HepG2 (cell line): ENCODE results near the gene RAPGEFL1. TPM values are rescaled to one million over a fixed set of nuclear protein-coding genes. Genes with fewer than 3 reads are reported as not detected.

ENCODE experiments used
- CHCHD3 ChIP-seq: sonication (generic); formaldehyde crosslinking; IDR thresholded peaks from 2 replicates; pipeline ENCODE4 v1.8.0; 2022; ENCODE audit warnings: mild to moderate bottlenecking, missing genetic modification reagents, moderate library complexity
- CREBL2 ChIP-seq: sonication (generic); formaldehyde crosslinking; IDR thresholded peaks from 2 replicates; pipeline ENCODE4 v1.8.1; 2023; ENCODE audit warnings: missing genetic modification reagents, mild to moderate bottlenecking, borderline replicate concordance
- EHMT2 ChIP-seq: fragments of 200-600 bp; sonication (generic); IDR thresholded peaks from 2 replicates; pipeline ENCODE4 v1.7.0; 2017; ENCODE audit warnings: antibody characterized with exemption, low read depth, low read length, borderline replicate concordance
- ISX ChIP-seq: sonication (generic); formaldehyde crosslinking; conservative IDR thresholded peaks from 2 replicates; pipeline ENCODE4 v1.5.0; 2020; ENCODE audit warnings: missing genetic modification reagents
- JUNB ChIP-seq: sonication (generic); formaldehyde crosslinking; IDR thresholded peaks from 2 replicates; pipeline ENCODE4 v1.8.0; 2022; ENCODE audit warnings: missing genetic modification reagents, mild to moderate bottlenecking, borderline replicate concordance
- KLF6 ChIP-seq: IDR thresholded peaks from 2 replicates; pipeline ENCODE4 v1.8.0; 2016; ENCODE audit warnings: missing biosample characterization, missing genetic modification reagents
- NFYC ChIP-seq: IDR thresholded peaks from 2 replicates; pipeline ENCODE4 v1.6.1; 2016; ENCODE audit warnings: missing genetic modification reagents, missing compliant biosample characterization
- PATZ1 ChIP-seq: sonication (generic); formaldehyde crosslinking; IDR thresholded peaks from 2 replicates; pipeline ENCODE4 v1.4.0; 2020; ENCODE audit warnings: missing genetic modification reagents
- PRMT3 ChIP-seq: sonication (generic); formaldehyde crosslinking; IDR thresholded peaks from 2 replicates; pipeline ENCODE4 v1.8.1; 2022; ENCODE audit warnings: low read depth, mild to moderate bottlenecking, moderate library complexity, missing genetic modification reagents, borderline replicate concordance
- PRPF4 ChIP-seq: fragments of 200-400 bp; formaldehyde crosslinking; IDR thresholded peaks from 2 replicates; pipeline ENCODE4 v1.6.1; 2016; ENCODE audit warnings: low read length, low read depth; ENCODE audit not compliant: poor library complexity, severe bottlenecking
- RBFOX2 ChIP-seq: fragments of 200-400 bp; formaldehyde crosslinking; IDR thresholded peaks from 2 replicates; pipeline ENCODE4 v1.6.1; 2017; ENCODE audit warnings: low read depth, mild to moderate bottlenecking, low read length
- SNAPC4 ChIP-seq: sonication (generic); formaldehyde crosslinking; IDR thresholded peaks from 2 replicates; pipeline ENCODE4 v1.4.0; 2020; ENCODE audit warnings: mild to moderate bottlenecking, missing genetic modification reagents
- TEAD2 ChIP-seq: sonication (generic); formaldehyde crosslinking; IDR thresholded peaks from 2 replicates; pipeline ENCODE4 v1.9.0; 2021; ENCODE audit warnings: missing genetic modification reagents
- TFDP2 ChIP-seq: sonication (generic); formaldehyde crosslinking; IDR thresholded peaks from 2 replicates; pipeline ENCODE4 v1.4.0; 2020; ENCODE audit warnings: missing genetic modification reagents
- ZNF138 ChIP-seq: sonication (generic); formaldehyde crosslinking; IDR thresholded peaks from 2 replicates; pipeline ENCODE4 v1.5.0; 2020; ENCODE audit warnings: mild to moderate bottlenecking, low read depth, missing genetic modification reagents
- ZNF3 ChIP-seq: IDR thresholded peaks from 2 replicates; pipeline ENCODE4 v1.7.0; 2017; ENCODE audit warnings: inconsistent platforms
- ZNF792 ChIP-seq: IDR thresholded peaks from 2 replicates; pipeline ENCODE4 v1.6.1; 2016
- polyA plus RNA-seq, 8 experiments: library from polyadenylated mRNA; depleted of rRNA in 3 of 8; stranded (reverse) in 7 of 8; unstranded in 1 of 8; fragments of >200 nt; fragmentation: Illumina TruSeq in 4 of 8; extraction: Trizol in 4 of 8; gene quantifications; 2 replicates each; pipeline versions ENCODE4 v1.2.1 to v1.2.3, GENCODE V29; 2011 to 2016; ENCODE audit warnings: low read depth in 4 of 8, missing spikeins in 1 of 8, mixed read lengths in 1 of 8; ENCODE audit not compliant: insufficient read depth in 1 of 8
- total RNA-seq, 5 experiments: library from RNA; depleted of rRNA; stranded (reverse); fragments of >200 nt; fragmentation: Illumina TruSeq; extraction: Trizol; gene quantifications; 2 replicates each; pipeline ENCODE4 v1.2.3, GENCODE V29; 2016; ENCODE audit warnings: low read depth in 1 of 5
- TF ChIP-seq, protein P1 (sequence below): sonication (generic); formaldehyde crosslinking; IDR thresholded peaks from 2 replicates; pipeline ENCODE4 v1.8.0; 2022; ENCODE audit warnings: low read depth, missing genetic modification reagents
- TF ChIP-seq, protein P2 (sequence below): sonication (generic); formaldehyde crosslinking; IDR thresholded peaks from 2 replicates; pipeline ENCODE4 v1.4.0; 2020; ENCODE audit warnings: low read depth, mild to moderate bottlenecking, missing genetic modification reagents

RAPGEFL1 gene
- total and polyA plus RNA-seq, 2 of the 13 experiments (the other 11 are each of a cell fraction or from before 2014, with no cell fraction given), result 4.5 to 7.8 TPM

DNA sequence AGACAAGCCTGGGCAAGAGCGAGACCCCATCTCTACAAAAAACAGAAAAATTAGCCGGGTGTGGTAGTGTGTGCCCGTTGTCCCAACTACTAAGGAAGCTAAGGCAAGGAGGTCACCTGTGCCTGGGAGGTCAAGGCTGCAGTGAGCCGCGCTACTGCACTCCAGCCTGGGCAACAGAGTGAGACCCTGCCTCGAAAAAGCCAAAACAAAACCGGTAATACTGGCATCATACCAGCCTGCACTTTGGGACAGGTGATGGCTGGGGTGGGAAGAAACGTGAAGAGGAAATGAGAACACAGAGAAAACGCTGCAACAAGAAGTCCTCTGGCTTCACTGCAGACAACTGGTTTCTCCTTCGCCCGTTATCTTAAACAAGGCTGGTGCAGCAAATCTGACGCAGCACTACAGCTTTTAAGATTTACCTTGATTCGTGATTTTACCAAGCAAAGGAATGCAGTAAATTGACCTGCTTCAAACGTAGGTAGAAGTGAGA, 37.7 kb upstream of the RAPGEFL1 start (continued):
- TF ChIP-seq, protein P1, sequence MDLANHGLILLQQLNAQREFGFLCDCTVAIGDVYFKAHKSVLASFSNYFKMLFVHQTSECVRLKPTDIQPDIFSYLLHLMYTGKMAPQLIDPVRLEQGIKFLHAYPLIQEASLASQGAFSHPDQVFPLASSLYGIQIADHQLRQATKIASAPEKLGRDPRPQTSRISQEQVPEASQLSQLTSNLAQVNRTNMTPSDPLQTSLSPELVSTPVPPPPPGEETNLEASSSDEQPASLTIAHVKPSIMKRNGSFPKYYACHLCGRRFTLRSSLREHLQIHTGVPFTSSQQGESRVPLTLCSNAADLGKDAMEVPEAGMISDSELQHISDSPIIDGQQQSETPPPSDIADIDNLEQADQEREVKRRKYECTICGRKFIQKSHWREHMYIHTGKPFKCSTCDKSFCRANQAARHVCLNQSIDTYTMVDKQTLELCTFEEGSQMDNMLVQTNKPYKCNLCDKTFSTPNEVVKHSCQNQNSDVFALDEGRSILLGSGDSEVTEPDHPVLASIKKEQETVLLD (CRISPR knock-in tag), result no peak
- no peak for TF ChIP-seq ZNF138
- no peak for TF ChIP-seq PRMT3 (CRISPR knock-in tag)
- no peak for TF ChIP-seq ISX (CRISPR knock-in tag)
- no peak for TF ChIP-seq TEAD2 (CRISPR knock-in tag)
- no peak for TF ChIP-seq PATZ1 (CRISPR knock-in tag)
- TF ChIP-seq ZNF792 (CRISPR knock-in tag), result no peak; the same call in 1 of the 2 replicates
- TF ChIP-seq TFDP2, result peak; percentile 50; the same call in 1 of the 2 replicates
- TF ChIP-seq CHCHD3 (CRISPR knock-in tag), result no peak
- no peak for TF ChIP-seq PRPF4
- TF ChIP-seq CREBL2 (CRISPR knock-in tag), result no peak
- TF ChIP-seq EHMT2, result no peak
- TF ChIP-seq SNAPC4 (CRISPR knock-in tag), result no peak
- 0 out of 2 replicates have a peak, but pooled peaks have one; percentile 15 for TF ChIP-seq NFYC (CRISPR knock-in tag)
- no peak for TF ChIP-seq RBFOX2
- TF ChIP-seq KLF6 (CRISPR knock-in tag), result no peak
- no peak for TF ChIP-seq JUNB (CRISPR knock-in tag)
- peak; percentile 85; the same call in 1 of the 2 replicates for TF ChIP-seq ZNF3
- TF ChIP-seq, protein P2, sequence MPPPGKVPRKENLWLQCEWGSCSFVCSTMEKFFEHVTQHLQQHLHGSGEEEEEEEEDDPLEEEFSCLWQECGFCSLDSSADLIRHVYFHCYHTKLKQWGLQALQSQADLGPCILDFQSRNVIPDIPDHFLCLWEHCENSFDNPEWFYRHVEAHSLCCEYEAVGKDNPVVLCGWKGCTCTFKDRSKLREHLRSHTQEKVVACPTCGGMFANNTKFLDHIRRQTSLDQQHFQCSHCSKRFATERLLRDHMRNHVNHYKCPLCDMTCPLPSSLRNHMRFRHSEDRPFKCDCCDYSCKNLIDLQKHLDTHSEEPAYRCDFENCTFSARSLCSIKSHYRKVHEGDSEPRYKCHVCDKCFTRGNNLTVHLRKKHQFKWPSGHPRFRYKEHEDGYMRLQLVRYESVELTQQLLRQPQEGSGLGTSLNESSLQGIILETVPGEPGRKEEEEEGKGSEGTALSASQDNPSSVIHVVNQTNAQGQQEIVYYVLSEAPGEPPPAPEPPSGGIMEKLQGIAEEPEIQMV (CRISPR knock-in tag), result 0 out of 2 replicates have a peak, but pooled peaks have one; percentile 19
